Glutamatergic neuron (in vitro differentiated cells): Measurements from ENCODE around the gene MERTK. TPM values are rescaled to one million over a fixed set of nuclear protein-coding genes. Genes with fewer than 3 reads are reported as not detected.

Source experiments
- DNase-seq: peaks from one replicate; pipeline ENCODE4 v3.0.0; 2022
- H3K27ac Mint-ChIP-seq: one replicate; pipeline ENCODE4 v1.8.0; 2020; ENCODE audit warnings: mild to moderate bottlenecking, mixed read lengths, inconsistent platforms; ENCODE audit not compliant: unreplicated experiment
- H3K27me3 Mint-ChIP-seq: one replicate; pipeline ENCODE4 v1.8.0; 2020; ENCODE audit warnings: mild to moderate bottlenecking, moderate library complexity, mixed read lengths, inconsistent platforms; ENCODE audit not compliant: unreplicated experiment
- H3K36me3 Mint-ChIP-seq: one replicate; pipeline ENCODE4 v1.8.0; 2020; ENCODE audit warnings: mild to moderate bottlenecking, mixed read lengths, inconsistent platforms; ENCODE audit not compliant: unreplicated experiment
- H3K4me1 Mint-ChIP-seq: one replicate; pipeline ENCODE4 v1.8.0; 2020; ENCODE audit warnings: mild to moderate bottlenecking, low read depth, mixed read lengths, inconsistent platforms; ENCODE audit not compliant: unreplicated experiment
- H3K4me3 Mint-ChIP-seq: one replicate; pipeline ENCODE4 v1.8.0; 2020; ENCODE audit warnings: mild to moderate bottlenecking, mixed read lengths, inconsistent platforms; ENCODE audit not compliant: unreplicated experiment
- H3K9me3 Mint-ChIP-seq: one replicate; pipeline ENCODE4 v1.8.0; 2020; ENCODE audit warnings: mild to moderate bottlenecking, moderate library complexity, mixed read lengths, inconsistent platforms; ENCODE audit not compliant: unreplicated experiment
- CTCF ChIP-seq: fragments of 200-600 bp; sonication (generic); IDR thresholded peaks from one replicate; pipeline ENCODE4 v1.5.0; 2021; ENCODE audit not compliant: partially characterized antibody, unreplicated experiment
- total RNA-seq: library from RNA; stranded (reverse); fragmentation: NEBNext Ultra II Directional; extraction: Animal tissue kit (Norgen Biotek cat#: 25700); gene quantifications from one replicate; pipeline ENCODE4 v1.2.1, GENCODE V29; 2021; ENCODE audit not compliant: unreplicated experiment

Gene MERTK
- total RNA-seq, 1 donor from 2014 or later = 2.3 TPM

DNA sequence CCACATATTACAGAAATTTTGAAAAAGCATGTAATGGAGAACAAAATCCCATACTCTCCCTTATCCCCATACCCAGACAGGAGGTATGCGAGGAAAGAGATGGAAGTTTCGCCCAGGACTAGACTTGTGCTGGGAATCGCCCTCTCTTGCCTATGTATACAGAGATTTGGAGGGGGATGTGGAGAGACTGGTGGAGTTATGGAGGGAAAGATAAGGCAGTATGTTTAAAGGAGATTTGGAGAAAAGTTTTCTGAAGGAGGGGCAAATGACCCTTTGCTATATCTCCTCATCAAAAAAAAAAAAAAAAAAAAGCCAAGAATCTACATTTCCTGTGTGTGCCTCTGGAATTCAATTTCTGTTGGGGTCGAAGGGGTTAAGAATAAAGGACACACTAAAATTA lies 75.3 kb downstream of the MERTK start:
- no peak for DNase-seq
- peaks cover 2% of the 10 kb centered on the region for H3K27me3 Mint-ChIP-seq
- no peak overlapping the region for H3K27ac Mint-ChIP-seq
- peaks cover 3% of the 10 kb centered on the region for H3K9me3 Mint-ChIP-seq
- no peak for TF ChIP-seq CTCF
- H3K4me1 Mint-ChIP-seq = no peaks in the 10 kb centered on the region
- H3K36me3 Mint-ChIP-seq = peaks cover 17% of the 10 kb centered on the region
- H3K4me3 Mint-ChIP-seq = no peak overlapping the region

DNA sequence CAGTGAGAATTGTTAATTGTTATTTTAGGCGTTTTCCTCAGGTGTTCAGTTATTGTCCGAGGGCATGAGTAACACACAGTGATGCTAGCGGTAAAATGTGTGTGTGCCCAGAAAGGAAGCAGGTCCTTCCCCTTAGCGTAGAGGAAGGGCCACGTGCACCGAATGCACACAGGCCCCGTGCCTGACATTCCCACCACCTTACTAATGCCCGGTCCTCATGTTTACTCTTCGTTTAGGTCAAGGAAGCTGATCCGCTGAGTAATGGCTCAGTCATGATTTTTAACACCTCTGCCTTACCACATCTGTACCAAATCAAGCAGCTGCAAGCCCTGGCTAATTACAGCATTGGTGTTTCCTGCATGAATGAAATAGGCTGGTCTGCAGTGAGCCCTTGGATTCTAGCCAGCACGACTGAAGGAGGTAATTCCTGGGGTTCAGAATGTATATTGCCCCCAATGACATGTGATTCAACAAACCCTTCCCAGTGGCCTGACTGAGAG lies 76.7 kb downstream of the MERTK start:
- no peak overlapping the region for H3K4me3 Mint-ChIP-seq
- no peaks in the 10 kb centered on the region for H3K4me1 Mint-ChIP-seq
- peaks cover 3% of the 10 kb centered on the region for H3K9me3 Mint-ChIP-seq
- no peak overlapping the region for H3K27ac Mint-ChIP-seq
- H3K36me3 Mint-ChIP-seq = peaks cover 21% of the 10 kb centered on the region
- TF ChIP-seq CTCF = no peak
- H3K27me3 Mint-ChIP-seq = peaks cover 2% of the 10 kb centered on the region
- no peak for DNase-seq

DNA sequence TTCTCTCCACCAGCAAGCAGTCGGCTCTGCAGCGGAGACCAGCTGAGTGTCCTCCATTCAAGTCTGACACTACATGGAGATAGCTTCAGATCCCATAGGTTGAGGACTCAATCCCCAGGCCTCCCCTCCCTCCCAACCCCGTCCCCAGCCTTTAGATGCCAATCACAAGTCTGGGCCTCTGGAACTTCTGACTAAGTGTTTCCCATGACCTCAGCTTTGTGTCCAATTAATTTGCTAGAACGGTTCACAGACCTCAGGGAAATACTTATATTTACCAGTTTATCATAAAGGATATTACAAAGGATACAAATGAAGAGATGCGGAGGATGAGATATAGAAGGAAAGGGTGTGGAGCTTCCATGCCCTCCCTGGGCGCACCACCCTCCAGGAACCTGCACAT lies 77.4 kb downstream of the MERTK start:
- Mint-ChIP-seq H3K4me3 (no peak overlapping the region), H3K27ac (no peak overlapping the region), H3K4me1 (no peaks in the 10 kb centered on the region), H3K36me3 (peaks cover 21% of the 10 kb centered on the region), H3K27me3 (peaks cover 2% of the 10 kb centered on the region), H3K9me3 (peaks cover 3% of the 10 kb centered on the region)
- TF ChIP-seq CTCF = no peak
- no peak for DNase-seq

- Mint-ChIP-seq H3K4me3 (no peak overlapping the region), H3K4me1 (no peaks in the 10 kb centered on the region), H3K36me3 (peaks cover 21% of the 10 kb centered on the region), H3K27me3 (no peaks in the 10 kb centered on the region), H3K27ac (no peak overlapping the region), H3K9me3 (peaks cover 3% of the 10 kb centered on the region)
- DNase-seq = no peak
- TF ChIP-seq CTCF = no peak
Measured at GRCh38 chr2:111977240-111977639, 78.8 kb downstream of the MERTK start.

- DNase-seq = no peak
- H3K9me3 Mint-ChIP-seq = peaks cover 3% of the 10 kb centered on the region
- H3K4me1 Mint-ChIP-seq = no peaks in the 10 kb centered on the region
- H3K27me3 Mint-ChIP-seq = no peaks in the 10 kb centered on the region
- peaks cover 21% of the 10 kb centered on the region for H3K36me3 Mint-ChIP-seq
- H3K4me3 Mint-ChIP-seq = no peak overlapping the region
- H3K27ac Mint-ChIP-seq = no peak overlapping the region
- TF ChIP-seq CTCF = no peak
Measured at GRCh38 chr2:111978452-111979170, 80.2 kb downstream of the MERTK start.
